GM19023 (cell line): ENCODE measurements around the gene SMARCD3.

Source experiments
- ATAC-seq: cut with Tn5 transposase; IDR thresholded peaks from one replicate; pipeline ENCODE4 v1.9.1; 2021; ENCODE audit warnings: mild to moderate bottlenecking, moderate library complexity; ENCODE audit not compliant: unreplicated experiment

SMARCD3 gene

DNA sequence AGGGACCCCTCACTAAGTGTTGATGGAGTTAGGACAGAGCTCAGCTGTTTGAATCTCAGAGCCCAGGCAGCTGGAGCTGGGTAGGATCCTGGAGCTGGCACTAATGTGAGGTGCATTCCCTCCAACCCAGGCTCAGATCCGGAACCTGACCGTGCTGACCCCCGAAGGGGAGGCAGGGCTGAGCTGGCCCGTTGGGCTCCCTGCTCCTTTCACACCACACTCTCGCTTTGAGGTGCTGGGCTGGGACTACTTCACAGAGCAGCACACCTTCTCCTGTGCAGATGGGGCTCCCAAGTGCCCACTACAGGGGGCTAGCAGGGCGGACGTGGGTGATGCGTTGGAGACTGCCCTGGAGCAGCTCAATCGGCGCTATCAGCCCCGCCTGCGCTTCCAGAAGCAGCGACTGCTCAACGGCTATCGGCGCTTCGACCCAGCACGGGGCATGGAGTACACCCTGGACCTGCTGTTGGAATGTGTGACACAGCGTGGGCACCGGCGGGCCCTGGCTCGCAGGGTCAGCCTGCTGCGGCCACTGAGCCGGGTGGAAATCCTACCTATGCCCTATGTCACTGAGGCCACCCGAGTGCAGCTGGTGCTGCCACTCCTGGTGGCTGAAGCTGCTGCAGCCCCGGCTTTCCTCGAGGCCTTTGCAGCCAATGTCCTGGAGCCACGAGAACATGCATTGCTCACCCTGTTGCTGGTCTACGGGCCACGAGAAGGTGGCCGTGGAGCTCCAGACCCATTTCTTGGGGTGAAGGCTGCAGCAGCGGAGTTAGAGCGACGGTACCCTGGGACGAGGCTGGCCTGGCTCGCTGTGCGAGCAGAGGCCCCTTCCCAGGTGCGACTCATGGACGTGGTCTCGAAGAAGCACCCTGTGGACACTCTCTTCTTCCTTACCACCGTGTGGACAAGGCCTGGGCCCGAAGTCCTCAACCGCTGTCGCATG is 11.0 kb downstream of the SMARCD3 start:
- no peak for ATAC-seq

GRCh38 chr7:151236406-151236805 is 12.1 kb downstream of the SMARCD3 start:
- no peak for ATAC-seq

DNA sequence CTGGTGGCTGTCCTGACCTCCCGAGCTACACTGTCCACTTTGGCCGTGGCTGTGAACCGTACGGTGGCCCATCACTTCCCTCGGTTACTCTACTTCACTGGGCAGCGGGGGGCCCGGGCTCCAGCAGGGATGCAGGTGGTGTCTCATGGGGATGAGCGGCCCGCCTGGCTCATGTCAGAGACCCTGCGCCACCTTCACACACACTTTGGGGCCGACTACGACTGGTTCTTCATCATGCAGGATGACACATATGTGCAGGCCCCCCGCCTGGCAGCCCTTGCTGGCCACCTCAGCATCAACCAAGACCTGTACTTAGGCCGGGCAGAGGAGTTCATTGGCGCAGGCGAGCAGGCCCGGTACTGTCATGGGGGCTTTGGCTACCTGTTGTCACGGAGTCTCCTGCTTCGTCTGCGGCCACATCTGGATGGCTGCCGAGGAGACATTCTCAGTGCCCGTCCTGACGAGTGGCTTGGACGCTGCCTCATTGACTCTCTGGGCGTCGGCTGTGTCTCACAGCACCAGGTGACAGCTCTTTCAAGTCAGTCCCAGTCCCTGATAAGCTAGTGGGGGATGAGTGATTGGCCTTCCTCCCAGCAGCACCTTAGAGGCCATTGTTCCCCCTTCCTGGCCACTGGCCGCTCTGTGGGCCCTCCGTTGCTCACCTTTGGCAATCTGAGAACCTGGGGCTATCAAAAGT is 13.3 kb downstream of the SMARCD3 start:
- ATAC-seq: no peak

DNA sequence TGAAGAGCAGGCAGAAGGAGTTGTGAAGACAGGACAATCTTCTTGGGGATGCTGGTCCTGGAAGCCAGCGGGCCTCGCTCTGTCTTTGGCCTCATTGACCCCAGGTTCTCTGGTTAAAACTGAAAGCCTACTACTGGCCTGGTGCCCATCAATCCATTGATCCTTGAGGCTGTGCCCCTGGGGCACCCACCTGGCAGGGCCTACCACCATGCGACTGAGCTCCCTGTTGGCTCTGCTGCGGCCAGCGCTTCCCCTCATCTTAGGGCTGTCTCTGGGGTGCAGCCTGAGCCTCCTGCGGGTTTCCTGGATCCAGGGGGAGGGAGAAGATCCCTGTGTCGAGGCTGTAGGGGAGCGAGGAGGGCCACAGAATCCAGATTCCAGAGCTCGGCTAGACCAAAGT is 14.7 kb downstream of the SMARCD3 start:
- ATAC-seq: no peak

DNA sequence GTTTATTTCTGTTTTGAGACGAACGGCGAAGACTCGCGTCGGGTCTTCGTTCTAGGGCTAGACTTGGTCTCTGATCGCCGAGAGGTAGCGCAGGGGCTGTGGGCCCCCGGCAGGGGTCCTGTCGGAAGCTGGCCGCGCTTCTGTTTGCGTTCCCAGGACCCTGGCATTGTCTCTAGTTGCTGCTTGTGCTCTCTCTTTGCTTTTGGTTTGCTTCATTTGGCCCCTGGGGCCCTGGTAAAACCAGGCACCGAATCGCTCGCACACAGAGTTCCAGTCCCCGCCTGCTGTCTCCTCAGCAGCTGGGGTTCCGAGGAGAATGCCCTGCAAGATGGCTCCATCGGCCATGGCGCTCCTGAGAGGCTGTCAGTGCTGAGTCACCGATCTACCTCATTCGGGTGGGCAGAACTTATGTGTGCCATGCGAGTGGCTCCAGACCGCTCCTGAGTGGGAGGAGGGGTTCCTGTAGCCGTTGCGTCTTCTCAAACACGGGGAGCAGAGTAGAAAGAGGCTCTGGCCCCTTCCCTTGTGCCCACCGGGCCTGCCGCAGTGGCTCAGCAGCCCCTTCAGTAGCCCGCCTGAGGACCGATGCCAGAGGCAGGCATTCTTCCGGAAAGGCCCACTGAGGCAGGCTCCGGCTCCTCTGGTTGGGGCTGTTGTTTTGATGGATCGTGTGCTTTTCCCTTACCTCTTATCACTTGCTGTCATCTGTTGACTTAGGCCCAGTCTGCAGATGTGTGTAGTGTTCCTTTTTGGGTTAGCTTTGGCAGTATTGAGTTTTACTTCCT is 15.4 kb downstream of the SMARCD3 start:
- ATAC-seq: peak; percentile 32

DNA sequence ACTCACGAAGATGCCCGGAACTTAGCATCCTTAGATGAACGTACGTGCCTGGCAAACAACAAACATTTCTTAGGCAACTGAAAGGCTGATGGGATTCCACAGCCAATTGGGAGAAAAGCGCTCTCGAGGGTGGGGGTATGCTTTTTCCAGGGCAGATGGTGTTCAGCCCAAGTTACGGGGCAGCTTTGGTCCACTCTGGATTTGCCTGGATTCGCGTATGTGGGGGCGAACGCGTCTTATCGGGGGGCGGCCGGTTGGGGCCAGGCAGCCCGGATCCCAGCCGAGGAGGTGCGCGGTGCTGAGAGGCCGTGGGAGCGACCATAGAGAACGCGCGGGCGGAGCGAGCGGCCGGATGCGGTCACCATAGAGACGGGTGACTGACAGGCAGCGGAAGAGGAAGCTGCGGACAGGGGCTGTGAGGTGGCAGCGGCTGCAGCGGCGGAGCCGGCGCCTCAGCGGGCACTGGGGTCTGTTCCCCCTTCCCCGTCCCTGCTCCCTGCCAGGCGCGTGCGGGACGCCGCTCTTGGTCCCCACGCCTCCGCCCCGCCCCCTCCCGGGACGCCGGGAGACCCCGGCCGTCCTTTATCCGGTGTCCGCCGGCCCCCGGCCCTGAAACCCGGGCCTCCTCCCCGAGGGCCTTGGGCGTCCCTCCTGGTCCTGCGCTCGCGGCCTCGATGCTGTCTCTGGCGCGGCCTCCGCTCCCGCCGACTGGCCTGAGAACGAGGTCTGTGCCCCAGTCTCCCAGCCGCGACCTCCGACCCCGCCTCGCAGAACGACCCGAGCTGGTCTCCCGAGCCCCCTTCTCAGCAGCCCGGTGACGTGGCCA is 16.2 kb downstream of the SMARCD3 start, which contains the start of gene CHPF2:
Gene CHPF2, plus strand, starts transcription at position 393 of the 826 bp plus-strand sequence. CDS start 1,529 bp downstream, outside the sequence.
- peak; percentile 99 for ATAC-seq

DNA sequence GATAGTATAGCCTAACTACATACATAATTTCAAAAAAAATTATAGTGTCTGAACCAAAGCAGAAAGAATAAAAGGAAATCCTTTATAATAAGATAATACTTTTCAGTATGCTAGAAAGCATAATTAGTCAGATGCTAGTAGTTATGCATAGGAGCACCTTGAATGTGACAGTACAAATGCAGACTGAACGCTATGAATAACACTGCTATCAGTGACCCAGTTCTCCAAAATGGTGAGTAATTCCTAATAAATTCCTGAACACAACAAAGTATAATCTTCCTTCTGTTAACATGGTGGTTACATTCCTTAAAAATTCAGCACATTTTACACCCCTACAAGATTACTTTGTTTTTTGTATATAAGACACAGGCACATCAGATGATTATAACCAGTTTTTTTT is 17.4 kb downstream of the SMARCD3 start:
- ATAC-seq: no peak

- ATAC-seq: no peak
Observed at GRCh38 chr7:151229249-151229648, 19.2 kb downstream of the SMARCD3 start.

DNA sequence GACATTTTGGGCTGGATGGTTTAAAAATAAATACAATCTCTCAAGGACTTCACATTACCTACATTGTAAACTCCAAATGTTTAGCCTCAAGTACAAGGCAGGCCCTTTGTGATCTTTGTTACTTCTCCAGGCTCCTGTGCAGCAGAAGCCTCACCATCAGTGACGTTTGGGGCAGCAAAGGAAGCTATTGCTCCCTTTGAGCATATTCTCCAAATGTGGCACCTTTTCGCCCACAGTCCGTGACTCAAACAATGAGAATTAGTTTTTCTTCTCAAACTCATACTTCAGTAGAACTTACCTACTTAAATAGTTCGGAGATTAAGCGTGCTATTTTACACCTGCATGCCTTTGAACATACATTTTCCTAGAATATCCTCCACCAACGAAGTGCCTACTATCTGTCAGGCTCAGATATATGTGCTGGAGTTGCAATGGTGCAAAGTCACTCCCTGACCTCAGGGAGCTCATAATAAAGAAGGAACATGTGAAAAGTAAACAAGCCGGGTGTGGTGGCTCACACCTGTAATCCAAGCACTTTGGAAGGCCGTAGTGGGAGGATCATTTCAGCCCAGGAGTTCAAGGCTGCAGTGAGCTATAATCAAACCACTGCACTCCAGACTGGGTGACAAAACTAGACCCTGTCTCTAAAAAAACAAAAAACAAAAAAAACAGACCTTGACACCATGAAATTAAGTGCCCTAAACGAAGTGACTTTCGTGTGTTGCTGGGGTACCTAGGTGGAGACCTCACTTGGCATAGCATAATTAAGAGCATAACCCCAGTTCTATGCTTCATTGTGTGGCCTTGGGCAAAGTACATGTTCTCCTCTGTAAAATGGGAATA is 20.2 kb downstream of the SMARCD3 start:
- no peak for ATAC-seq

GRCh38 chr7:151226875-151227782 is 21.4 kb downstream of the SMARCD3 start, which contains the start of gene ABCF2:
ABCF2 (minus strand) TSS chr7:151227205; CDS start chr7:151226458, 747 bp downstream.
- peak; percentile 100 for ATAC-seq

DNA sequence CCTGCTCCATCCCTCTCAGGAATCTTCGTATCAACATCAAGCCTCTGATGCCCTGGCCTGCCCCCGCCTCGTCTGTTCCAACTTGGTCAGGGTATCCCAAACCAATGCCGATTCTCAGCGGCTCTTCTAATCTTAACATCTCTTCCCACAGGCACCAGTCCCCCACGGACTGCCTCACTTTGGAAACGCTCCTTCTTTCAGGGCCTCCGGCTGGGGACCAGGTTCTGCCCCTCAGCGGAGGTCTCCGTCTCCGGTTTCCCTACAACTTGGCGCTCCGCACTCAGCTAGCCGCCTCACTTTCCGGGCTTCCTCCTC is 22.0 kb downstream of the SMARCD3 start:
- peak; percentile 7 for ATAC-seq

DNA sequence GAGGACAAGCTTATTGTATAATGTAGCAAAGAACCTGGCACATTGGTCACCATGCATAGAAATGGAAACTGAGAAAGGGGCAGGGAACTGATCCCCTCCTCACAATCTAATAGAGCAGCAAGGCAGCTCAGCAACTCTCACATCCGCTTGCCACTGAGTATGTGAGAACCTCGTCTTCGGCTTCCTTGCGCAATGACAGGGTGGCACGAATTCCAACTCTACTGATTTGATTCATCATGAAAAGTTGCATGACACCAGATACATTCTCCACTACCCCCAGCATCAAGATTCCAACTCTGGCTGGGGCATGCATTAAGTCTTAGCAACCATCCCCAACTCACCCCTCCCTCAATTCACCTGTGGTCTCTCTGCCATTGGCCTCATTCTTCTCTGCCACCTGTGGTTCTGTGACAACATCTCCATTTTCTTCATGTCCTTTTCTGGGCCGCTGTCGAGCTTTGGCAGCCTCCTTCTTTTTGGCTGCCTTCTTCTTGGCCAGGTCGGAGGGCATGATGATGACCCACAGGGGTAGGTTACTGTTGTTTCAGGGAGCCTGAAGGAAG is 22.5 kb downstream of the SMARCD3 start:
- no peak for ATAC-seq

GRCh38 chr7:151223728-151224127 is 24.8 kb downstream of the SMARCD3 start:
- ATAC-seq: no peak

DNA sequence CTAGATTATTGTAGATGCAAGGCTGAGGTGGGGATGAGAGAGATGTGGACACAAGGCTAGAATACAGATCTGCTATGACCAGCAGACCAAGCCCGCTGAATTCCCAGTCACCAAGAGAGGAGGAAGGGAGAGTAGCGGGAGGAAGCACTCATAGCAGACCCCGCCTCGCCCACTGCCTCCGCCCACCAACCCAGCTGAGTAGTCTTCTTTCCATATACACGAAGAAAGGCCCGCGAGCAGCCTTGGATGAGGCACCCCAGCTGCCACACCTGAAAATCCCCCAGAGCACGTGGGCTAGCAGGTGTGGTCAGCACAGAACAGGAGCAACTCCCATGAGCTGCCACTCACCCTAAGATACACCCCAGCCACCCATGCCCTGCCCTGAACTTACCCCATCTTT is 30.3 kb downstream of the SMARCD3 start:
- ATAC-seq: no peak

DNA sequence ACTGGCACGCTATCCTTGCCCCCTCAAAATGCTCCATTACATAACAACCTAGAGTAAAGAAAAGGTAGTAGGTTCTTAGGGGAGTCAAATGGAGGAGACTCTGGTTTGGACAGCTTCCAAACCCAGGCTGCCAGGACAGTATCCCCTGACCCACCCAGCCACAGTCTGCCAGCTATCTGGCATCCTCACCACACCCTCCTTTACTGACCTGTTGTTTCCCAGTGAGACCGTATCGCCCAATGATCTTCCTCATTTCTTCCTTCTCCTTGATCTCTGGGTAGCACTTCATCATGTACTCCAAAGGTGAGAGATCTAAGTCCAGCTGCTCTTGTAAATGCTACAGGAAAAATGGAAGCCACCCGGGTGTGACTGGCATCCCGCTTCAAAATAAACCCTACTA is 33.1 kb downstream of the SMARCD3 start:
- no peak for ATAC-seq

DNA sequence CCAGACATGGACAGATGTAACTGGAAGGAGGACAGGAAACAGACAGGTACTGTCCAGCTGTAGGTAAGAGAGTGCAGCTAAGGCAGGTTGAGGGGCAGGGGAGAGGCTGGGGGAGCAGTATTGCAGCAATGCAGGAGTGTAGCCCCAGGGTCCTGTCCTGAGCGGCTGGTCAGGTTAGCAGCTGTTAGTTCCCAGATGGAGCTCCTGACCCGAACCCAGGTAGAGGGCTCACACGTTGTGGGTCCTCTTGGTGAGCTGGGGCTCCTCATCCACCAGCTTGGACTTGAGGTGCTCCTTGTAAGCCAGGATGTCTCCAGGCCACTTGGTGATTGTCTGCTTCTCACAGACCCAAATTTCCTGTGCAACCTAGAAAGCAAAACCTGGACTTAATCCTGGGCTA is 34.7 kb downstream of the SMARCD3 start:
- ATAC-seq: no peak

GRCh38 chr7:151212626-151213025 is 35.9 kb downstream of the SMARCD3 start:
- ATAC-seq: no peak

DNA sequence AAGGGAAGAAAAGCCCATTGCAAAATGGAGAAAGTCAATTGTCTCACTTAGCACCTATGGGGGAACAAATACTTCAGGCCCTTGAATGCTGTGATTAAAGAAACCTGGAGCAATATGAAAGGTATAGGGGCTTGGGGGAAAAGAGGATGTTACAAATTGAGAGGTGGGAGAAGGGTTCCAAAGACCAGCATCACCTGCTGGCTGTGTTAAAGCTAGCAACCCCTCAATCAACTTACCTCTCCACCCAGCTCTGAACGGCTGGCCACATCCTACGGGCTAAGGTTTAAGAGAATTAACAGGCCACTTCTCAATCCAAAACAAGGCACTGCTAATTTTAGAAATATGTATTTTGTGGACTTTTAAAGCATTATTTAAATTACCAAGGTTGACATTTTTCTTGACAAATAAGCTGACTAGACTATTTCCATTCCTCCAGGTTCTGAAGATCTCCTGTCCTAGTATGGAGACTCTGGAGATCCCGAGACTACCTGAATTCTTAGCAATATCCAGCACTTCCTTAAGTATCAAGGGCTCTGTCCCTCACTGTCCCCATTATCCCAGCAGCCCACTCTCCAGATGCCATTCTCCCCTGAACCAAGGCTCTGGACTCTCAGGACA is 37.2 kb downstream of the SMARCD3 start:
- ATAC-seq: no peak
